ENCODE data around the gene RASSF4.

DNA sequence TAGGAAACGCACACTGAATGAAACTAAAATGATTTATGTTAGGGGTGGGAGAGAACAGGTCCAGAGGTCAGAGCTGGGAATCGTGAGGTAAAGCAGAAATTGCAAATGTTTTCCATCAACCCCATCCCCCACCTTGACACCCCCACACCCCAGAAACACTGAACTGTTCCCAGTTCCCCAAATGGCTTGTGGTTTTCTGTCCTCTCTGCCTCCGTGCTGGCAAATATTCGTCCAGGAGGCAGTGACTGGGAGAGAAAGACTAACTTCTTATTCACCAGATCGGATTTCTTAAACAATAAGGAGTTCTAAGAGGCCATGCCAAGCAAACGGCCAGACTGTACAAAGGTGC is 730 bp upstream of the RASSF4 start:
- TF ChIP-seq, protein P1, sequence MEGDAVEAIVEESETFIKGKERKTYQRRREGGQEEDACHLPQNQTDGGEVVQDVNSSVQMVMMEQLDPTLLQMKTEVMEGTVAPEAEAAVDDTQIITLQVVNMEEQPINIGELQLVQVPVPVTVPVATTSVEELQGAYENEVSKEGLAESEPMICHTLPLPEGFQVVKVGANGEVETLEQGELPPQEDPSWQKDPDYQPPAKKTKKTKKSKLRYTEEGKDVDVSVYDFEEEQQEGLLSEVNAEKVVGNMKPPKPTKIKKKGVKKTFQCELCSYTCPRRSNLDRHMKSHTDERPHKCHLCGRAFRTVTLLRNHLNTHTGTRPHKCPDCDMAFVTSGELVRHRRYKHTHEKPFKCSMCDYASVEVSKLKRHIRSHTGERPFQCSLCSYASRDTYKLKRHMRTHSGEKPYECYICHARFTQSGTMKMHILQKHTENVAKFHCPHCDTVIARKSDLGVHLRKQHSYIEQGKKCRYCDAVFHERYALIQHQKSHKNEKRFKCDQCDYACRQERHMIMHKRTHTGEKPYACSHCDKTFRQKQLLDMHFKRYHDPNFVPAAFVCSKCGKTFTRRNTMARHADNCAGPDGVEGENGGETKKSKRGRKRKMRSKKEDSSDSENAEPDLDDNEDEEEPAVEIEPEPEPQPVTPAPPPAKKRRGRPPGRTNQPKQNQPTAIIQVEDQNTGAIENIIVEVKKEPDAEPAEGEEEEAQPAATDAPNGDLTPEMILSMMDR (IDR thresholded peaks at IDR 0.05) = no peak
- no peak for TF ChIP-seq POLR2A (IDR thresholded peaks at IDR 0.05)
- no peak for TF ChIP-seq EP300 (IDR thresholded peaks at IDR 0.05)

All from ovary (tissue), 3 donors.